ENCODE results near the gene CDC6.

Gene CDC6

GRCh38 chr17:40253565-40253964 lies 34.1 kb upstream of the CDC6 start (continued):
- TF ChIP-seq ZBTB20 (tag by site-specific recombination; IDR thresholded peaks at IDR 0.05), result no peak

- TF ChIP-seq ZNF18 (tag by site-specific recombination; IDR thresholded peaks at IDR 0.05) (no peak), ZNF221 (tag by site-specific recombination; IDR thresholded peaks at IDR 0.05; ENCODE audit: borderline replicate concordance) (no peak), KLF16 (tag by site-specific recombination; IDR thresholded peaks at IDR 0.05) (no peak), ZNF664 (tag by site-specific recombination; IDR thresholded peaks at IDR 0.05) (peak; percentile 87), BCL6B (tag by site-specific recombination; IDR thresholded peaks at IDR 0.05) (no peak)
- no peaks in the 10 kb centered on the region for H3K9me3 ChIP-seq (ENCODE audit: control insufficient read depth, insufficient read depth, low read depth, low read length)
- no peak overlapping the region for H3K27ac ChIP-seq (ENCODE audit: extremely low read depth, low read depth, low read length)
- no peaks in the 10 kb centered on the region for H3K4me1 ChIP-seq (ENCODE audit: control insufficient read depth, insufficient read depth, low read length)
- H3K4me3 ChIP-seq (ENCODE audit: low read depth, low read length), result no peak overlapping the region
- peaks cover 62 to 63% of the 10 kb centered on the region in 2 experiments for H3K36me3 ChIP-seq (ENCODE audit: control insufficient read depth in 2 of 2, insufficient read depth in 1 of 2, low read length in 2 of 2)
- POLR2A ChIA-PET, result interaction anchor here (0.6 to 0.7 kb wide), 5 partner anchors 14 to 795 kb away, joined by 3 to 7 read pairs (median 3); no protein-coding TSS in a partner anchor
- CTCF ChIA-PET, result interaction anchor here (1.5 kb wide), 1 partner anchor 12 kb away, joined by 3 read pairs; no protein-coding TSS in a partner anchor
Measured at GRCh38 chr17:40259505-40259904, 28.2 kb upstream of the CDC6 start.

- CTCF ChIA-PET, result interaction anchor here (0.6 to 1.5 kb wide), 4 partner anchors 13 to 529 kb away, joined by 3 to 4 read pairs (median 4); no protein-coding TSS in a partner anchor
- Histone ChIP-seq H3K27ac (ENCODE audit: extremely low read depth, low read depth, low read length) (no peak overlapping the region), H3K36me3 (ENCODE audit: control insufficient read depth in 2 of 2, insufficient read depth in 1 of 2, low read length in 2 of 2) (peaks cover 72 to 73% of the 10 kb centered on the region in 2 experiments), H3K4me3 (ENCODE audit: low read depth, low read length) (no peak overlapping the region), H3K4me1 (ENCODE audit: control insufficient read depth, insufficient read depth, low read length) (no peaks in the 10 kb centered on the region), H3K9me3 (ENCODE audit: control insufficient read depth, insufficient read depth, low read depth, low read length) (no peaks in the 10 kb centered on the region)
- POLR2A ChIA-PET, result no interaction called here
- no peak for TF ChIP-seq ZNF596 (tag by site-specific recombination; IDR thresholded peaks at IDR 0.05)
- no peak for TF ChIP-seq ZNF274 (IDR thresholded peaks at IDR 0.05; ENCODE audit: low read length)
- no peak for TF ChIP-seq ZNF274 (tag by site-specific recombination; IDR thresholded peaks at IDR 0.05; ENCODE audit: borderline replicate concordance)
- TF ChIP-seq ZNF514 (tag by site-specific recombination; IDR thresholded peaks at IDR 0.05), result no peak
- TF ChIP-seq ZNF548 (tag by site-specific recombination; IDR thresholded peaks at IDR 0.05), result no peak
- no peak for TF ChIP-seq ZNF266 (tag by site-specific recombination; IDR thresholded peaks at IDR 0.05; ENCODE audit: low read depth)
- TF ChIP-seq ZNF629 (tag by site-specific recombination; IDR thresholded peaks at IDR 0.05), result no peak
- TF ChIP-seq ZNF354C (tag by site-specific recombination; IDR thresholded peaks at IDR 0.05; ENCODE audit: borderline replicate concordance, low read depth), result no peak
- TF ChIP-seq FEZF1 (tag by site-specific recombination; IDR thresholded peaks at IDR 0.05), result no peak
- TF ChIP-seq ZNF138 (tag by site-specific recombination; IDR thresholded peaks at IDR 0.05; ENCODE audit: borderline replicate concordance), result no peak
- no peak for TF ChIP-seq ZNF174 (tag by site-specific recombination; IDR thresholded peaks at IDR 0.05)
- TF ChIP-seq ZNF501 (tag by site-specific recombination; IDR thresholded peaks at IDR 0.05), result no peak
- no peak for TF ChIP-seq GLI4 (tag by site-specific recombination; IDR thresholded peaks at IDR 0.05)
- no peak for TF ChIP-seq ZNF571 (tag by site-specific recombination; IDR thresholded peaks at IDR 0.05)
- no peak for TF ChIP-seq ZNF132 (tag by site-specific recombination; IDR thresholded peaks at IDR 0.05; ENCODE audit: borderline replicate concordance)
- TF ChIP-seq KLF10 (tag by site-specific recombination; IDR thresholded peaks at IDR 0.05), result no peak
- TF ChIP-seq OSR2 (tag by site-specific recombination; IDR thresholded peaks at IDR 0.05), result no peak
- no peak for TF ChIP-seq ZNF510 (tag by site-specific recombination; IDR thresholded peaks at IDR 0.05; ENCODE audit: insufficient replicate concordance)
Measured at GRCh38 chr17:40260528-40260927, 27.2 kb upstream of the CDC6 start.

All from HEK293 (cell line).